ENCODE measurements around the gene CDC5L. TPM values are rescaled to one million over a fixed set of nuclear protein-coding genes. Genes with fewer than 3 reads are reported as not detected.

The CDC5L gene
- total and polyA plus RNA-seq, 9 donors: 13.0 to 24.0 (median 19.5) TPM

- no peak overlapping the region for H3K27ac ChIP-seq
- H3K36me3 ChIP-seq: no peaks in the 10 kb centered on the region
- no peaks in the 10 kb centered on the region for H3K27me3 ChIP-seq
- peaks cover 6% of the 10 kb centered on the region for H3K4me1 ChIP-seq (ENCODE audit: insufficient read depth)
- intact Hi-C loops (cut with DNase I): loop anchor here in 3 of 4 donors (10.0 kb wide), 3 partner anchors 185 to 1455 kb away; no protein-coding TSS in a partner anchor
- WGBS, 3 donors: 73 to 81% (median 74%) methylated on average over 7 of the region's 7 CpGs
- no peak for DNase-seq
- H3K9me3 ChIP-seq: no peaks in the 10 kb centered on the region
- no peak overlapping the region for H3K4me3 ChIP-seq
- TF ChIP-seq, protein P1, sequence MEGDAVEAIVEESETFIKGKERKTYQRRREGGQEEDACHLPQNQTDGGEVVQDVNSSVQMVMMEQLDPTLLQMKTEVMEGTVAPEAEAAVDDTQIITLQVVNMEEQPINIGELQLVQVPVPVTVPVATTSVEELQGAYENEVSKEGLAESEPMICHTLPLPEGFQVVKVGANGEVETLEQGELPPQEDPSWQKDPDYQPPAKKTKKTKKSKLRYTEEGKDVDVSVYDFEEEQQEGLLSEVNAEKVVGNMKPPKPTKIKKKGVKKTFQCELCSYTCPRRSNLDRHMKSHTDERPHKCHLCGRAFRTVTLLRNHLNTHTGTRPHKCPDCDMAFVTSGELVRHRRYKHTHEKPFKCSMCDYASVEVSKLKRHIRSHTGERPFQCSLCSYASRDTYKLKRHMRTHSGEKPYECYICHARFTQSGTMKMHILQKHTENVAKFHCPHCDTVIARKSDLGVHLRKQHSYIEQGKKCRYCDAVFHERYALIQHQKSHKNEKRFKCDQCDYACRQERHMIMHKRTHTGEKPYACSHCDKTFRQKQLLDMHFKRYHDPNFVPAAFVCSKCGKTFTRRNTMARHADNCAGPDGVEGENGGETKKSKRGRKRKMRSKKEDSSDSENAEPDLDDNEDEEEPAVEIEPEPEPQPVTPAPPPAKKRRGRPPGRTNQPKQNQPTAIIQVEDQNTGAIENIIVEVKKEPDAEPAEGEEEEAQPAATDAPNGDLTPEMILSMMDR (IDR thresholded peaks at IDR 0.05): no peak
- TF ChIP-seq POLR2A (IDR thresholded peaks at IDR 0.05) (no peak), EP300 (IDR thresholded peaks at IDR 0.05) (no peak)
Measured at GRCh38 chr6:44470115-44470464, 82.6 kb downstream of the CDC5L start.

GRCh38 chr6:44470746-44471145 lies 83.2 kb downstream of the CDC5L start:
- no peak for DNase-seq
- intact Hi-C loops (cut with DNase I): loop anchor here in 3 of 4 donors (10.0 kb wide), 3 partner anchors 184 to 1454 kb away; no protein-coding TSS in a partner anchor
- WGBS, 3 donors: 86 to 95% (median 89%) methylated on average over 2 of the region's 2 CpGs

GRCh38 chr6:44471271-44471981 lies 83.9 kb downstream of the CDC5L start:
- TF ChIP-seq POLR2A (IDR thresholded peaks at IDR 0.05) (no peak), EP300 (IDR thresholded peaks at IDR 0.05) (no peak)
- TF ChIP-seq, protein P1 (IDR thresholded peaks at IDR 0.05): no peak
- no peak for DNase-seq
- H3K27me3 ChIP-seq: no peaks in the 10 kb centered on the region
- no peak overlapping the region for H3K27ac ChIP-seq
- no peaks in the 10 kb centered on the region for H3K9me3 ChIP-seq
- H3K4me1 ChIP-seq (ENCODE audit: insufficient read depth): peaks cover 5% of the 10 kb centered on the region
- no peak overlapping the region for H3K4me3 ChIP-seq
- 36 to 61% (median 40%) methylated on average over 15 of the region's 15 CpGs for WGBS, 3 donors
- intact Hi-C loops (cut with DNase I): loop anchor here in 3 of 4 donors (10.0 kb wide), 3 partner anchors 183 to 1453 kb away; no protein-coding TSS in a partner anchor
- no peaks in the 10 kb centered on the region for H3K36me3 ChIP-seq

More at GRCh38 chr6:44470746-44471145, 83.2 kb downstream of the CDC5L start:
- H3K4me3 ChIP-seq: no peak overlapping the region
- no peaks in the 10 kb centered on the region for H3K9me3 ChIP-seq
- H3K4me1 ChIP-seq (ENCODE audit: insufficient read depth): peaks cover 5% of the 10 kb centered on the region
- H3K27ac ChIP-seq: no peak overlapping the region
- no peaks in the 10 kb centered on the region for H3K27me3 ChIP-seq
- no peaks in the 10 kb centered on the region for H3K36me3 ChIP-seq
- TF ChIP-seq EP300 (IDR thresholded peaks at IDR 0.05) (no peak), POLR2A (IDR thresholded peaks at IDR 0.05) (no peak)
- TF ChIP-seq, protein P1 (IDR thresholded peaks at IDR 0.05): no peak

DNA sequence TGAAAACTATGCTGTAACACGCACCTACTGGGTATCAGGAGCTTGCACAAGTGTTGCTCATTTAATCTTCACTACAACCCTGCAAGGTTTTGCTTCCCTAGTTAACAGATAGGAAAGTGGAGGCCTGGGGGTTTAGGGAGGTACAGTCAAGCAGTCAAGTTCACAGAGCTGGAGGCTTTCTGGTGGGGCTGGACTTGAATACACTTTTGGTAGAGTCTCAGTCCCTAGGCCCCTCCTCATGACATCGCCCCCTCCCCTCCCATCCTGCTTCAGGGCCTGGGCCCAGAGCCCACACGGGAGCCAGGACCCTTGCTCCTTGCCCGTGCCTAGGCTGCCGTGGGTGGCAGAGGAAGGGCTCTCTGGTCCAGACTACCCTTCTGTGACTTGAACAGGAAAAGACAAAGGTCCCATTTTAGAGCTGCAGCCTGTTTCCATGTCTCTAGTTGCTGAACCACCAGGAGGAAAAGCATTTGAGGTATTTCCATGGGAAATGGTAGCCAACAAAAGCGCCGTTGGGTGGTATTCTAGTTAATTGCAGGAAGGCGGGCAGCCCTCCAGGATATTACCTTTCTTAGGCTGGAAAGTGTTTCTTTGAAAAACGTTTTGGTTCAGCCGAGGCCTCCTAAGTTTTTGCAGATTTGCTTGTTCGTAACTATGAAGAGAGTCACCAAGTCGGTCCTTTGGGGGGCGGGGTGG lies 84.9 kb downstream of the CDC5L start:
- Histone ChIP-seq H3K36me3 (no peaks in the 10 kb centered on the region), H3K27me3 (no peaks in the 10 kb centered on the region), H3K9me3 (no peaks in the 10 kb centered on the region), H3K27ac (no peak overlapping the region), H3K4me3 (no peak overlapping the region), H3K4me1 (ENCODE audit: insufficient read depth) (peaks cover 5% of the 10 kb centered on the region)
- TF ChIP-seq POLR2A (IDR thresholded peaks at IDR 0.05) (no peak), EP300 (IDR thresholded peaks at IDR 0.05) (no peak)
- TF ChIP-seq, protein P1 (IDR thresholded peaks at IDR 0.05): no peak
- no peak for DNase-seq
- intact Hi-C loops (cut with DNase I): loop anchor here in 3 of 4 donors (10.0 kb wide), 3 partner anchors 182 to 1452 kb away; no protein-coding TSS in a partner anchor
- 82 to 89% (median 82%) methylated on average over 13 of the region's 13 CpGs for WGBS, 3 donors
